Mesendoderm (in vitro differentiated cells): ENCODE results near the gene LY86.

Source experiments
- DNase-seq: peaks from one replicate; pipeline ENCODE4 v3.0.0; 2013
- H2AK5ac ChIP-seq: 2 replicates; pipeline ENCODE4 v1.6.1; 2013; ENCODE audit warnings: low read length, inconsistent platforms
- H2BK120ac ChIP-seq: 2 replicates; pipeline ENCODE4 v1.6.1; 2013; ENCODE audit warnings: low read depth, mild to moderate bottlenecking, low read length, moderate library complexity, mixed read lengths
- H2BK15ac ChIP-seq: replicated peaks from 2 replicates; pipeline ENCODE4 v1.6.1; 2013; ENCODE audit warnings: low read depth, mild to moderate bottlenecking, moderate library complexity
- H2BK5ac ChIP-seq: 2 replicates; pipeline ENCODE4 v1.6.1; 2013; ENCODE audit warnings: low read length, inconsistent platforms
- H3K18ac ChIP-seq: 2 replicates; pipeline ENCODE4 v1.6.1; 2013; ENCODE audit warnings: mild to moderate bottlenecking, low read length, mixed read lengths
- H3K23ac ChIP-seq: one replicate; pipeline ENCODE4 v1.6.1; 2013; ENCODE audit warnings: low read length
- H3K27ac ChIP-seq: 2 replicates; pipeline ENCODE4 v1.5.1; 2013; ENCODE audit warnings: low read depth, mild to moderate bottlenecking, inconsistent platforms, low read length, moderate library complexity
- H3K27me3 ChIP-seq: 2 replicates; pipeline ENCODE4 v1.6.1; 2013; ENCODE audit warnings: low read length, control low read depth, mild to moderate bottlenecking, inconsistent platforms; ENCODE audit not compliant: insufficient read depth, poor library complexity
- H3K36me3 ChIP-seq: 2 replicates; pipeline ENCODE4 v1.6.1; 2013; ENCODE audit warnings: low read length, inconsistent platforms; ENCODE audit not compliant: control insufficient read depth, insufficient read depth
- H3K4ac ChIP-seq: one replicate; pipeline ENCODE4 v1.6.1; 2013; ENCODE audit warnings: low read depth, mild to moderate bottlenecking, low read length, moderate library complexity
- H3K4me1 ChIP-seq: 2 replicates; pipeline ENCODE4 v1.6.1; 2013; ENCODE audit warnings: low read depth, low read length, inconsistent platforms; ENCODE audit not compliant: control insufficient read depth
- H3K4me2 ChIP-seq: 2 replicates; pipeline ENCODE4 v1.6.1; 2013; ENCODE audit warnings: low read length
- H3K4me3 ChIP-seq: 2 replicates; pipeline ENCODE4 v1.5.1; 2013; ENCODE audit warnings: mild to moderate bottlenecking, low read length
- H3K56ac ChIP-seq: one replicate; pipeline ENCODE4 v1.6.1; 2013; ENCODE audit warnings: low read length
- H3K79me1 ChIP-seq: 2 replicates; pipeline ENCODE4 v1.6.1; 2013; ENCODE audit warnings: low read length, inconsistent platforms
- H3K79me2 ChIP-seq: 2 replicates; pipeline ENCODE4 v1.6.1; 2013; ENCODE audit warnings: mild to moderate bottlenecking, low read length; ENCODE audit not compliant: control insufficient read depth, insufficient read depth
- H3K9ac ChIP-seq: 2 replicates; pipeline ENCODE4 v1.6.1; 2013; ENCODE audit warnings: low read length, inconsistent platforms
- H4K5ac ChIP-seq: one replicate; pipeline ENCODE4 v1.6.1; 2013; ENCODE audit warnings: low read length
- H4K8ac ChIP-seq: one replicate; pipeline ENCODE4 v1.6.1; 2013; ENCODE audit warnings: low read depth, mild to moderate bottlenecking, control low read depth, low read length, moderate library complexity
- WGBS: extraction: QIAGEN DNeasy Blood & Tissue Kit; methylation state at CpG from one replicate; pipeline ENCODE4 v1.1.7; 2013; ENCODE audit warnings: low lambda C conversion rate, missing lambda C conversion rate; ENCODE audit not compliant: insufficient coverage; ENCODE audit errors: extremely low coverage; 5-methylcytosine and 5-hydroxymethylcytosine counted together

The LY86 gene

GRCh38 chr6:6584310-6585002 is 4.1 kb upstream of the LY86 start:
- Histone ChIP-seq H3K56ac (no peak overlapping the region), H4K8ac (no peak overlapping the region), H3K4me3 (no peak overlapping the region), H3K27me3 (no peaks in the 10 kb centered on the region), H3K4me1 (no peaks in the 10 kb centered on the region), H3K18ac (no peak overlapping the region), H3K4me2 (no peak overlapping the region), H2AK5ac (no peak overlapping the region), H3K79me2 (no peaks in the 10 kb centered on the region), H3K9ac (no peak overlapping the region), H3K27ac (no peak overlapping the region), H3K36me3 (no peaks in the 10 kb centered on the region), H4K5ac (no peak overlapping the region), H2BK15ac (no peak overlapping the region), H3K23ac (no peak overlapping the region), H2BK120ac (no peak overlapping the region), H2BK5ac (no peak overlapping the region), H3K79me1 (no peaks in the 10 kb centered on the region), H3K4ac (no peak overlapping the region)
- DNase-seq: no peak
- WGBS: no CpG with 5 or more reads among the region's 7 CpGs

- H3K23ac ChIP-seq: no peak overlapping the region
- no peak overlapping the region for H4K5ac ChIP-seq
- H2AK5ac ChIP-seq: no peak overlapping the region
- H3K79me1 ChIP-seq: no peaks in the 10 kb centered on the region
- H2BK15ac ChIP-seq: no peak overlapping the region
- H3K9ac ChIP-seq: no peak overlapping the region
- no peak overlapping the region for H3K4ac ChIP-seq
- no peak overlapping the region for H3K18ac ChIP-seq
- H2BK120ac ChIP-seq: no peak overlapping the region
- no peaks in the 10 kb centered on the region for H3K36me3 ChIP-seq
- no peak overlapping the region for H4K8ac ChIP-seq
- no peaks in the 10 kb centered on the region for H3K27me3 ChIP-seq
- no peak overlapping the region for H3K4me3 ChIP-seq
- H2BK5ac ChIP-seq: no peak overlapping the region
- H3K4me1 ChIP-seq: no peaks in the 10 kb centered on the region
- DNase-seq: no peak
- H3K27ac ChIP-seq: no peak overlapping the region
- H3K79me2 ChIP-seq: no peaks in the 10 kb centered on the region
- WGBS: no CpG with 5 or more reads among the region's 1 CpG
- no peak overlapping the region for H3K4me2 ChIP-seq
- no peak overlapping the region for H3K56ac ChIP-seq
Measured at GRCh38 chr6:6585003-6585311, 3.6 kb upstream of the LY86 start.

GRCh38 chr6:6586167-6586566 is 2.4 kb upstream of the LY86 start:
- Histone ChIP-seq H3K56ac (no peak overlapping the region), H3K79me1 (no peaks in the 10 kb centered on the region), H2BK120ac (no peak overlapping the region), H2BK5ac (no peak overlapping the region), H3K18ac (no peak overlapping the region), H4K8ac (no peak overlapping the region), H3K36me3 (no peaks in the 10 kb centered on the region), H3K4ac (no peak overlapping the region), H2AK5ac (no peak overlapping the region), H3K27me3 (no peaks in the 10 kb centered on the region), H3K4me2 (no peak overlapping the region), H3K23ac (no peak overlapping the region), H3K9ac (no peak overlapping the region), H3K27ac (no peak overlapping the region), H3K79me2 (no peaks in the 10 kb centered on the region), H4K5ac (no peak overlapping the region), H3K4me1 (no peaks in the 10 kb centered on the region), H2BK15ac (no peak overlapping the region), H3K4me3 (no peak overlapping the region)
- no peak for DNase-seq
- WGBS: no CpG with 5 or more reads among the region's 2 CpGs

- H3K9ac ChIP-seq: no peak overlapping the region
- no peak overlapping the region for H3K4me3 ChIP-seq
- H4K5ac ChIP-seq: no peak overlapping the region
- H2BK5ac ChIP-seq: no peak overlapping the region
- no peak overlapping the region for H2AK5ac ChIP-seq
- no peak overlapping the region for H2BK15ac ChIP-seq
- no peaks in the 10 kb centered on the region for H3K27me3 ChIP-seq
- no peak overlapping the region for H3K56ac ChIP-seq
- no peak overlapping the region for H2BK120ac ChIP-seq
- H3K4me1 ChIP-seq: no peaks in the 10 kb centered on the region
- no peak overlapping the region for H3K27ac ChIP-seq
- H3K4ac ChIP-seq: no peak overlapping the region
- H3K79me2 ChIP-seq: no peaks in the 10 kb centered on the region
- H3K79me1 ChIP-seq: no peaks in the 10 kb centered on the region
- no CpG with 5 or more reads among the region's 10 CpGs for WGBS
- DNase-seq: no peak
- no peak overlapping the region for H3K18ac ChIP-seq
- H3K4me2 ChIP-seq: no peak overlapping the region
- no peak overlapping the region for H4K8ac ChIP-seq
- no peak overlapping the region for H3K23ac ChIP-seq
- no peaks in the 10 kb centered on the region for H3K36me3 ChIP-seq
Measured at GRCh38 chr6:6586671-6587526, 1.6 kb upstream of the LY86 start.

- DNase-seq: no peak
- no peak overlapping the region for H2BK120ac ChIP-seq
- H3K79me2 ChIP-seq: no peaks in the 10 kb centered on the region
- H3K4me3 ChIP-seq: no peak overlapping the region
- no peaks in the 10 kb centered on the region for H3K79me1 ChIP-seq
- H3K4me1 ChIP-seq: no peaks in the 10 kb centered on the region
- no peak overlapping the region for H3K4ac ChIP-seq
- no peak overlapping the region for H3K56ac ChIP-seq
- H2AK5ac ChIP-seq: no peak overlapping the region
- H4K8ac ChIP-seq: no peak overlapping the region
- H2BK5ac ChIP-seq: no peak overlapping the region
- H3K9ac ChIP-seq: no peak overlapping the region
- H3K18ac ChIP-seq: no peak overlapping the region
- no peak overlapping the region for H4K5ac ChIP-seq
- no peaks in the 10 kb centered on the region for H3K27me3 ChIP-seq
- H2BK15ac ChIP-seq: no peak overlapping the region
- no peak overlapping the region for H3K27ac ChIP-seq
- no CpG with 5 or more reads among the region's 1 CpG for WGBS
- no peaks in the 10 kb centered on the region for H3K36me3 ChIP-seq
- no peak overlapping the region for H3K4me2 ChIP-seq
- H3K23ac ChIP-seq: no peak overlapping the region
Measured at GRCh38 chr6:6587696-6588063, 840 bp upstream of the LY86 start.
